A549 (cell line): ENCODE data around the gene NTN1. TPM values are rescaled to one million over a fixed set of nuclear protein-coding genes. Genes with fewer than 3 reads are reported as not detected.
A peak's percentile ranks its signal among the peaks of the same experiment; 100 is the strongest.

Experiments used
- ATAC-seq, 2 experiments: fragments of 200-7000 bp in 1 of 2; fragments of >200 bp in 1 of 2; cut with Nextera tagmentation in 1 of 2; cut with Tn5 transposase in 1 of 2; 3 replicates each; pipeline versions ENCODE4 v1.8.0 to v1.9.1; 2018 to 2020; ENCODE audit warnings: mild to moderate bottlenecking in 1 of 2, moderate library complexity in 1 of 2
- CTCF ChIA-PET: fragments of 300-600 bp; sonication (Branson Sonifier 250); formaldehyde crosslinking; extraction: SDS; loops from one replicate; lab custom pipeline; 2021; ENCODE audit warnings: antibody characterized with exemption, inconsistent platforms; lab: Yijun Ruan, JAX
- POLR2A ChIA-PET: fragments of 350-600 bp; formaldehyde crosslinking; extraction: SDS; loops from one replicate; lab custom pipeline; 2021; ENCODE audit warnings: antibody characterized with exemption, inconsistent platforms; lab: Yijun Ruan, JAX
- DNase-seq, 2 experiments: peaks; one replicate each; pipeline versions ENCODE4 v3.0.0 to v3.0.0-alpha.2; 2011 to 2016; ENCODE audit warnings: low read depth in 1 of 2, low spot score in 1 of 2
- FAIRE-seq: peaks from 2 replicates; lab custom pipeline; 2011; peaks lifted over from hg19 to GRCh38; lab: Jason Lieb, UNC
- H3K27ac ChIP-seq, 2 experiments: fragments of >200 bp; sonication (Bioruptor Twin); formaldehyde crosslinking; 3 replicates each; pipeline ENCODE4 v1.5.1; 2016 to 2017
- H3K4me1 ChIP-seq: fragments of >200 bp; sonication (Bioruptor Twin); formaldehyde crosslinking; 3 replicates; pipeline ENCODE4 v1.6.1; 2016
- H3K4me2 ChIP-seq: fragments of >200 bp; sonication (Bioruptor Twin); formaldehyde crosslinking; 3 replicates; pipeline ENCODE4 v1.6.1; 2016
- H3K4me3 ChIP-seq: fragments of >200 bp; sonication (Bioruptor Twin); formaldehyde crosslinking; 3 replicates; pipeline ENCODE4 v1.5.1; 2016
- H3K9me3 ChIP-seq: fragments of >200 bp; sonication (Bioruptor Twin); formaldehyde crosslinking; 3 replicates; pipeline ENCODE4 v1.6.1; 2016
- CEBPB ChIP-seq, 2 experiments: fragments of >200 bp in 1 of 2; sonication (Bioruptor Twin) in 1 of 2; formaldehyde crosslinking in 1 of 2; IDR thresholded peaks; 2 replicates each; pipeline ENCODE4 v1.6.1; 2012 to 2016
- CHD4 ChIP-seq: fragments of 200-600 bp; sonication (generic); IDR thresholded peaks from 2 replicates; pipeline ENCODE4 v1.6.1; 2016; ENCODE audit warnings: antibody characterized with exemption, mild to moderate bottlenecking, borderline replicate concordance
- CTCF ChIP-seq: fragments of >200 bp; sonication (Bioruptor Twin); formaldehyde crosslinking; IDR thresholded peaks from 3 replicates; pipeline ENCODE4 v1.5.1; 2016
- E2F6 ChIP-seq: IDR thresholded peaks from 2 replicates; pipeline ENCODE4 v1.6.1; 2012; ENCODE audit warnings: low read depth, borderline replicate concordance
- EHMT2 ChIP-seq: fragments of 200-600 bp; sonication (generic); IDR thresholded peaks from 2 replicates; pipeline ENCODE4 v1.6.1; 2016; ENCODE audit warnings: antibody characterized with exemption, low read depth, mild to moderate bottlenecking, moderate library complexity
- ESRRA ChIP-seq: fragments of 150-350 bp; IDR thresholded peaks from 2 replicates; pipeline ENCODE4 v1.6.1; 2014; ENCODE audit warnings: mild to moderate bottlenecking, low read length, borderline replicate concordance
- HDAC2 ChIP-seq: fragments of 200-600 bp; sonication (generic); IDR thresholded peaks from 2 replicates; pipeline ENCODE4 v1.6.1; 2016
- HES2 ChIP-seq: fragments of >200 bp; sonication (Bioruptor Twin); formaldehyde crosslinking; IDR thresholded peaks from 2 replicates; pipeline ENCODE4 v1.6.1; 2016
- HMGXB4 ChIP-seq: fragments of 250-450 bp; sonication (Bioruptor Pico); IDR thresholded peaks from 2 replicates; pipeline ENCODE4 v1.5.0; 2021; ENCODE audit warnings: mild to moderate bottlenecking, moderate library complexity, borderline replicate concordance
- HOXA7 ChIP-seq: fragments of 250-450 bp; sonication (Bioruptor Pico); IDR thresholded peaks from 2 replicates; pipeline ENCODE4 v1.5.0; 2020; ENCODE audit warnings: mild to moderate bottlenecking, moderate library complexity
- HOXB13 ChIP-seq: fragments of 250-450 bp; sonication (Bioruptor Pico); IDR thresholded peaks from 2 replicates; pipeline ENCODE4 v1.5.0; 2020; ENCODE audit warnings: low read depth, mild to moderate bottlenecking, moderate library complexity
- JUN ChIP-seq, 2 experiments: fragments of >200 bp; sonication (Bioruptor Twin); formaldehyde crosslinking; IDR thresholded peaks; 2 replicates in 1 of 2; 3 replicates in 1 of 2; pipeline ENCODE4 v1.6.1; 2016 to 2017
- KDM1A ChIP-seq: fragments of 200-600 bp; sonication (generic); IDR thresholded peaks from 2 replicates; pipeline ENCODE4 v1.6.1; 2016; ENCODE audit warnings: low read depth, mild to moderate bottlenecking
- MAZ ChIP-seq: fragments of 150-350 bp; IDR thresholded peaks from 2 replicates; pipeline ENCODE4 v1.6.1; 2014; ENCODE audit warnings: antibody characterized with exemption, low read depth, low read length, borderline replicate concordance
- MYC ChIP-seq: IDR thresholded peaks from 2 replicates; pipeline ENCODE4 v1.6.1; 2012; ENCODE audit warnings: mild to moderate bottlenecking, inconsistent platforms, low read length, improper control_type of control experiment, borderline replicate concordance
- PBX3 ChIP-seq: IDR thresholded peaks from 2 replicates; pipeline ENCODE4 v1.6.1; 2012
- PHF8 ChIP-seq: fragments of 200-600 bp; sonication (generic); IDR thresholded peaks from 2 replicates; pipeline ENCODE4 v1.6.1; 2016; ENCODE audit warnings: low read depth, mild to moderate bottlenecking, antibody characterized with exemption, moderate library complexity, borderline replicate concordance
- POLR2AphosphoS2 ChIP-seq: conservative IDR thresholded peaks from 2 replicates; pipeline ENCODE4 v1.6.1; 2012; ENCODE audit warnings: low read length, improper control_type of control experiment, inconsistent platforms
- RAD21 ChIP-seq, 2 experiments: fragments of >200 bp in 1 of 2; sonication (Bioruptor Twin) in 1 of 2; formaldehyde crosslinking in 1 of 2; IDR thresholded peaks in 1 of 2; conservative IDR thresholded peaks in 1 of 2; 2 replicates in 1 of 2; 3 replicates in 1 of 2; pipeline ENCODE4 v1.6.1; 2012 to 2018; ENCODE audit warnings: inconsistent platforms in 1 of 2
- RNF2 ChIP-seq: fragments of 200-600 bp; sonication (generic); IDR thresholded peaks from 2 replicates; pipeline ENCODE4 v1.6.1; 2016; ENCODE audit warnings: low read depth, mild to moderate bottlenecking, antibody characterized with exemption, moderate library complexity, borderline replicate concordance
- SREBF2 ChIP-seq: fragments of 450-650 bp; IDR thresholded peaks from 2 replicates; pipeline ENCODE4 v1.6.1; 2014; ENCODE audit warnings: mild to moderate bottlenecking, moderate library complexity
- TFCP2L1 ChIP-seq: fragments of 250-450 bp; sonication (Bioruptor Pico); IDR thresholded peaks from 2 replicates; pipeline ENCODE4 v1.5.0; 2021; ENCODE audit warnings: mild to moderate bottlenecking
- ZNF302 ChIP-seq: fragments of 250-450 bp; sonication (Bioruptor Pico); IDR thresholded peaks from 2 replicates; pipeline ENCODE4 v1.9.0; 2021; ENCODE audit warnings: inconsistent platforms, mild to moderate bottlenecking, moderate library complexity
- ZSCAN20 ChIP-seq: fragments of 250-450 bp; sonication (Bioruptor Pico); IDR thresholded peaks from 2 replicates; pipeline ENCODE4 v1.8.0; 2022; ENCODE audit warnings: mild to moderate bottlenecking, moderate library complexity
- WGBS: methylation state at CpG from one replicate; pipeline ENCODE4 v1.1.6; 2017; ENCODE audit errors: missing lambda C conversion rate; 5-methylcytosine and 5-hydroxymethylcytosine counted together
- polyA plus RNA-seq, 4 experiments: library from polyadenylated mRNA; depleted of rRNA in 3 of 4; stranded (reverse); fragments of >200 nt; fragmentation: RNase III in 1 of 4; extraction: RNeasy Plus Mini Kit Qiagen cat#74134 plus additional on column Dnase treatment in 1 of 4; gene quantifications; 2 replicates in 3 of 4; 3 replicates in 1 of 4; pipeline ENCODE4 v1.2.3, GENCODE V29; 2011 to 2017

The NTN1 gene
- polyA plus RNA-seq, 2 of the 4 experiments (the other 2 are of a cell fraction), result 0.12 to 0.13 TPM

- TF ChIP-seq CEBPB (IDR thresholded peaks at IDR 0.05) (no peak), ZNF302 (CRISPR knock-in tag) (no peak), E2F6 (no peak), POLR2AphosphoS2 (no peak), EHMT2 (no peak), HDAC2 (no peak), RNF2 (no peak), MAZ (no peak), PHF8 (no peak), ZSCAN20 (CRISPR knock-in tag) (no peak), HMGXB4 (no peak), SREBF2 (no peak), CTCF (no peak), HES2 (no peak), ESRRA (no peak), CHD4 (no peak), RAD21 (conservative IDR thresholded peaks at IDR 0.05 in 1 of 2, IDR thresholded peaks at IDR 0.05 in 1 of 2) (no peak)
- H3K4me3 ChIP-seq, result no peak overlapping the region
- no peak for DNase-seq
- ChIA-PET POLR2A (no interaction called here), CTCF (interaction anchor here (0.5 to 2.3 kb wide), 4 partner anchors 10 to 304 kb away, joined by 3 to 6 read pairs (median 4); no protein-coding TSS in a partner anchor)
- peak overlapping the region; percentile 36; the same call in 2 of the 3 replicates for H3K4me2 ChIP-seq
- FAIRE-seq, result no peak
- peak overlapping the region; percentile 47 to 52; a peak in 3 of 6 replicates for H3K27ac ChIP-seq
- ATAC-seq, result peak; percentile 5 to 23; a peak in 2 of 6 replicates
- peaks cover 20% of the 10 kb centered on the region for H3K9me3 ChIP-seq
- 54% methylated on average over 8 of the region's 8 CpGs for whole genome bisulfite sequencing
- peaks cover 11% of the 10 kb centered on the region; the same call in 2 of the 3 replicates for H3K4me1 ChIP-seq
Observed at GRCh38 chr17:9218064-9218635, 196.8 kb downstream of the NTN1 start.

- ATAC-seq (no peak), DNase-seq (no peak), FAIRE-seq (no peak)
- H3K4me3 ChIP-seq, result no peak overlapping the region
- H3K4me1 ChIP-seq, result peaks cover 11% of the 10 kb centered on the region; the same call in 2 of the 3 replicates
- H3K9me3 ChIP-seq, result peaks cover 20% of the 10 kb centered on the region
- CTCF ChIA-PET, result interaction anchor here (0.7 to 2.3 kb wide), 3 partner anchors 9 to 303 kb away, joined by 3 to 6 read pairs (median 5); no protein-coding TSS in a partner anchor
- no peak overlapping the region for H3K4me2 ChIP-seq
- no peak for TF ChIP-seq POLR2AphosphoS2
- TF ChIP-seq HOXA7 (CRISPR knock-in tag), result no peak
- TF ChIP-seq RNF2, result no peak
- TF ChIP-seq JUN (IDR thresholded peaks at IDR 0.05), result no peak
- TF ChIP-seq KDM1A, result no peak
- TF ChIP-seq CTCF, result no peak
- TF ChIP-seq PBX3, result no peak
- TF ChIP-seq HOXB13, result no peak
- no peak for TF ChIP-seq TFCP2L1 (CRISPR knock-in tag)
- no peak for TF ChIP-seq MYC
- POLR2A ChIA-PET, result no interaction called here
- no peak overlapping the region; a peak in 1 of 6 replicates for H3K27ac ChIP-seq
- WGBS, result 84% methylated on average over 15 of the region's 15 CpGs
Observed at GRCh38 chr17:9218911-9219310, 197.6 kb downstream of the NTN1 start.
